ENCODE measurements around the gene SORCS2. TPM values are rescaled to one million over a fixed set of nuclear protein-coding genes. Genes with fewer than 3 reads are reported as not detected.

The SORCS2 gene
- total and polyA plus RNA-seq, 2 of the 8 experiments (the other 6 are each of a cell fraction or from before 2014, with no cell fraction given), result 0.36 to 1.8 TPM

GRCh38 chr4:7350396-7350795, 158.1 kb downstream of the SORCS2 start:
- Histone ChIP-seq H3K9ac (replicated peaks in 1 of 4; ENCODE audit: extremely low read depth in 1 of 4, low read depth in 3 of 4, low read length in 3 of 4) (no peak overlapping the region), H3K9me3 (ENCODE audit: insufficient read depth in 2 of 2, low read depth in 1 of 2, low read length in 1 of 2) (no peaks in the 10 kb centered on the region), H2BK15ac (ENCODE audit: low read length) (no peak overlapping the region), H4K91ac (replicated peaks; ENCODE audit: insufficient read length, low read length) (no peak overlapping the region), H3K4me2 (ENCODE audit: insufficient read depth in 1 of 2, low read depth in 2 of 2, low read length in 2 of 2) (no peak overlapping the region), H3K79me1 (ENCODE audit: low read depth, low read length) (no peaks in the 10 kb centered on the region), H4K8ac (ENCODE audit: extremely low read depth, insufficient read depth, low read length) (no peak overlapping the region), H3K18ac (ENCODE audit: extremely low read depth, low read length) (no peak overlapping the region), H3K4me1 (replicated peaks in 1 of 4; ENCODE audit: control insufficient read depth in 3 of 4, insufficient read depth in 4 of 4, low read length in 3 of 4) (no peaks in the 10 kb centered on the region; a peak in 1 of 7 replicates), H2AFZ (ENCODE audit: low read length) (no peak overlapping the region), H3K14ac (ENCODE audit: insufficient read length) (no peak overlapping the region), H3K4me3 (ENCODE audit: extremely low read depth in 1 of 4, insufficient read depth in 2 of 4, low read depth in 3 of 4, low read length in 4 of 4) (no peak overlapping the region), H2BK20ac (ENCODE audit: low read length) (no peak overlapping the region), H3K4ac (replicated peaks; ENCODE audit: insufficient read length, low read depth, low read length) (no peak overlapping the region), H3K36me3 (ENCODE audit: control insufficient read depth in 2 of 4, insufficient read depth in 4 of 4, low read length in 3 of 4) (no peaks in the 10 kb centered on the region), H2BK5ac (ENCODE audit: low read depth, low read length) (no peak overlapping the region), H4K5ac (ENCODE audit: insufficient read length, low read depth, low read length) (no peak overlapping the region), H2BK12ac (ENCODE audit: low read depth, low read length) (no peak overlapping the region), H3K27me3 (replicated peaks in 1 of 4; ENCODE audit: control insufficient read depth in 3 of 4, extremely low read depth in 1 of 4, insufficient read depth in 3 of 4, low read length in 3 of 4) (no peaks in the 10 kb centered on the region), H4K20me1 (replicated peaks in 1 of 2; ENCODE audit: control insufficient read depth in 1 of 2, insufficient read depth in 2 of 2, low read length in 2 of 2) (no peaks in the 10 kb centered on the region), H3K23me2 (ENCODE audit: low read depth, low read length) (peaks cover 5% of the 10 kb centered on the region; the same call in 1 of the 2 replicates), H2AK5ac (ENCODE audit: low read depth, low read length) (no peak overlapping the region), H3K56ac (replicated peaks; ENCODE audit: insufficient read length, low read depth, low read length) (no peak overlapping the region), H3K79me2 (ENCODE audit: control insufficient read depth in 1 of 2, insufficient read depth in 2 of 2, low read length in 2 of 2) (no peaks in the 10 kb centered on the region), H3K27ac (ENCODE audit: low read depth, low read length) (no peak overlapping the region), H3K23ac (ENCODE audit: insufficient read length) (no peak overlapping the region), H2BK120ac (replicated peaks; ENCODE audit: low read depth, low read length) (no peak overlapping the region)
- TF ChIP-seq EGR1 (IDR thresholded peaks at IDR 0.05; ENCODE audit: borderline replicate concordance, low read depth, low read length) (no peak), POLR2A (IDR thresholded peaks at IDR 0.05; ENCODE audit: control extremely low read depth in 1 of 2, low read depth in 2 of 2, low read length in 2 of 2) (no peak), JUN (IDR thresholded peaks at IDR 0.05; ENCODE audit: low read depth, low read length) (no peak), E2F6 (IDR thresholded peaks at IDR 0.05) (no peak), CTCF (IDR thresholded peaks at IDR 0.05; ENCODE audit: control extremely low read depth in 1 of 3, insufficient read depth in 1 of 3, low read depth in 1 of 3, low read length in 3 of 3) (no peak), SIRT6 (IDR thresholded peaks at IDR 0.05; ENCODE audit: low read length) (no peak), KDM4A (IDR thresholded peaks at IDR 0.05; ENCODE audit: low read depth, low read length, severe bottlenecking) (no peak), RXRA (IDR thresholded peaks at IDR 0.05; ENCODE audit: insufficient read depth, low read depth, low read length) (no peak), ATF3 (IDR thresholded peaks at IDR 0.05; ENCODE audit: insufficient read depth, low read depth, low read length) (no peak)
- FAIRE-seq, result no peak
- no peak for DNase-seq (ENCODE audit: low read depth in 1 of 2, low spot score in 2 of 2)
- WGBS, 2 experiments (ENCODE audit: extremely low coverage in 1 of 2, insufficient coverage in 1 of 2, insufficient read length in 1 of 2, insufficient replicate concordance in 2 of 2, low coverage in 1 of 2, low lambda C conversion rate in 2 of 2, missing lambda C conversion rate in 1 of 2), result 88% methylated on average over 6 of the region's 6 CpGs; no CpG with 5 or more reads in 1 of the 2 experiments
- ChIA-PET POLR2A (ENCODE audit: partially characterized antibody) (no interaction called here), CTCF (ENCODE audit: partially characterized antibody) (interaction anchor here (1.0 to 7.2 kb wide), 2 partner anchors 10 to 15 kb away, joined by 5 to 36 read pairs; no protein-coding TSS in a partner anchor)
